HepG2 (cell line): ENCODE data around the gene ACOT6. TPM values are rescaled to one million over a fixed set of nuclear protein-coding genes. Genes with fewer than 3 reads are reported as not detected.
A peak's percentile ranks its signal among the peaks of the same experiment; 100 is the strongest.

Experiments
- ARNTL ChIP-seq: sonication (generic); formaldehyde crosslinking; IDR thresholded peaks from 2 replicates; pipeline ENCODE4 v1.4.0; 2020; ENCODE audit warnings: mild to moderate bottlenecking, missing genetic modification reagents
- BCL6 ChIP-seq: IDR thresholded peaks from 2 replicates; pipeline ENCODE4 v1.6.1; 2016; ENCODE audit warnings: missing genetic modification reagents, missing compliant biosample characterization
- CTCF ChIP-seq: sonication (generic); formaldehyde crosslinking; IDR thresholded peaks from 2 replicates; pipeline ENCODE4 v1.5.0; 2020; ENCODE audit warnings: mild to moderate bottlenecking, missing genetic modification reagents, moderate library complexity
- GATA4 ChIP-seq: sonication (generic); IDR thresholded peaks from 2 replicates; pipeline ENCODE4 v1.6.1; 2016; ENCODE audit warnings: antibody characterized with exemption, low read depth, borderline replicate concordance
- KDM6A ChIP-seq: IDR thresholded peaks from 2 replicates; pipeline ENCODE4 v1.6.1; 2016; ENCODE audit warnings: low read depth
- POLR2G ChIP-seq: fragments of 200-400 bp; formaldehyde crosslinking; IDR thresholded peaks from 2 replicates; pipeline ENCODE4 v1.6.1; 2018; ENCODE audit warnings: mild to moderate bottlenecking, low read depth, low read length, moderate library complexity
- PRMT3 ChIP-seq: sonication (generic); formaldehyde crosslinking; IDR thresholded peaks from 2 replicates; pipeline ENCODE4 v1.8.1; 2022; ENCODE audit warnings: low read depth, mild to moderate bottlenecking, moderate library complexity, missing genetic modification reagents, borderline replicate concordance
- RAD21 ChIP-seq: fragments of 450-650 bp; formaldehyde crosslinking; IDR thresholded peaks from 2 replicates; pipeline ENCODE4 v1.5.0; 2020; ENCODE audit warnings: mild to moderate bottlenecking
- SKI ChIP-seq: fragments of 450-650 bp; IDR thresholded peaks from one replicate; pipeline ENCODE4 v1.6.1; 2018; ENCODE audit warnings: mild to moderate bottlenecking; ENCODE audit not compliant: partially characterized antibody
- ZNF225 ChIP-seq: sonication (generic); formaldehyde crosslinking; IDR thresholded peaks from 2 replicates; pipeline ENCODE4 v1.4.0; 2020; ENCODE audit warnings: mild to moderate bottlenecking, missing genetic modification reagents
- ZSCAN21 ChIP-seq: sonication (generic); formaldehyde crosslinking; IDR thresholded peaks from 2 replicates; pipeline ENCODE4 v1.8.0; 2022; ENCODE audit warnings: mild to moderate bottlenecking, missing genetic modification reagents, moderate library complexity, borderline replicate concordance
- polyA plus RNA-seq, 8 experiments: library from polyadenylated mRNA; depleted of rRNA in 3 of 8; stranded (reverse) in 7 of 8; unstranded in 1 of 8; fragments of >200 nt; fragmentation: Illumina TruSeq in 4 of 8; extraction: Trizol in 4 of 8; gene quantifications; 2 replicates each; pipeline versions ENCODE4 v1.2.1 to v1.2.3, GENCODE V29; 2011 to 2016; ENCODE audit warnings: low read depth in 4 of 8, missing spikeins in 1 of 8, mixed read lengths in 1 of 8; ENCODE audit not compliant: insufficient read depth in 1 of 8
- total RNA-seq, 5 experiments: library from RNA; depleted of rRNA; stranded (reverse); fragments of >200 nt; fragmentation: Illumina TruSeq; extraction: Trizol; gene quantifications; 2 replicates each; pipeline ENCODE4 v1.2.3, GENCODE V29; 2016; ENCODE audit warnings: low read depth in 1 of 5
- TF ChIP-seq, protein P1 (sequence below): IDR thresholded peaks from 2 replicates; pipeline ENCODE4 v1.6.1; 2016; ENCODE audit warnings: mild to moderate bottlenecking, missing biosample characterization, missing genetic modification reagents
- TF ChIP-seq, protein P2 (sequence below), 2 experiments: sonication (generic) in 1 of 2; formaldehyde crosslinking in 1 of 2; IDR thresholded peaks; 2 replicates each; pipeline versions ENCODE4 v1.4.0 to v1.6.1; 2018 to 2020; ENCODE audit warnings: missing genetic modification reagents in 2 of 2, borderline replicate concordance in 1 of 2, low read depth in 1 of 2, mild to moderate bottlenecking in 1 of 2, missing biosample characterization in 1 of 2
- TF ChIP-seq, protein P3 (sequence below): sonication (generic); formaldehyde crosslinking; IDR thresholded peaks from 2 replicates; pipeline ENCODE4 v1.5.1; 2020; ENCODE audit warnings: mild to moderate bottlenecking, missing genetic modification reagents, moderate library complexity
- TF ChIP-seq, protein P4 (sequence below): sonication (generic); formaldehyde crosslinking; IDR thresholded peaks from 2 replicates; pipeline ENCODE4 v1.8.1; 2023; ENCODE audit warnings: mild to moderate bottlenecking, inconsistent platforms, moderate library complexity, missing genetic modification reagents, borderline replicate concordance
- TF ChIP-seq, protein P5 (sequence below): sonication (generic); formaldehyde crosslinking; IDR thresholded peaks from 2 replicates; pipeline ENCODE4 v1.8.1; 2023; ENCODE audit warnings: missing genetic modification reagents, inconsistent platforms, borderline replicate concordance
- TF ChIP-seq, protein P6 (sequence below): IDR thresholded peaks from 2 replicates; pipeline ENCODE4 v1.6.1; 2016; ENCODE audit warnings: low read depth, borderline replicate concordance
- TF ChIP-seq, protein P7 (sequence below): IDR thresholded peaks from 2 replicates; pipeline ENCODE4 v1.6.1; 2016

The ACOT6 gene
- total and polyA plus RNA-seq, 2 of the 13 experiments (the other 11 are each of a cell fraction or from before 2014, with no cell fraction given), result 0.15 to 0.27 TPM

DNA sequence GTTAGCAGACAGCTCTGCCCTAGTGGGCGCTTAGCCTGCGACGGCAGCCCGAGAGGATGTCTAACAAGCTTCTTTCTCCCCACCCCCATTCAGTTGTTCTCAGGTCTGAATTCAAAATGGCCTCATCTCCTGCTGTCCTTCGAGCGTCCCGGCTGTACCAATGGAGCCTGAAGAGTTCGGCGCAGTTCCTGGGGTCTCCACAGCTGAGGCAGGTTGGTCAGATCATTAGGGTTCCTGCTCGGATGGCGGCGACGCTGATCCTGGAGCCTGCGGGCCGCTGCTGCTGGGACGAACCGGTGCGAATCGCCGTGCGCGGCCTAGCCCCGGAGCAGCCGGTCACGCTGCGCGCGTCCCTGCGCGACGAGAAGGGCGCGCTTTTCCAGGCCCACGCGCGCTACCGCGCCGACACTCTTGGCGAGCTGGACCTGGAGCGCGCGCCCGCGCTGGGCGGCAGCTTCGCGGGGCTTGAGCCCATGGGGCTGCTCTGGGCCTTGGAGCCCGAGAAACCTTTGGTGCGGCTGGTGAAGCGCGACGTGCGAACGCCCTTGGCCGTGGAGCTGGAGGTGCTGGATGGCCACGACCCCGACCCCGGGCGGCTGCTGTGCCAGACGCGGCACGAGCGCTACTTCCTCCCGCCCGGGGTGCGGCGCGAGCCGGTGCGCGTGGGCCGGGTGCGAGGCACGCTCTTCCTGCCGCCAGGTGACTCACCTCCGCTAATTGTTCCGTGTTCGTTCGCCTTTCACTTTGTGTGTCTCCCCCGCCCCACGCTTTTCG, 42.9 kb upstream of the ACOT6 start, which contains the start of gene ACOT2 (continued):
- TF ChIP-seq POLR2G (peak; percentile 89), ZSCAN21 (CRISPR knock-in tag) (peak; percentile 83; the same call in 1 of the 2 replicates), ZNF225 (CRISPR knock-in tag) (0 out of 2 replicates have a peak, but pooled peaks have one; percentile 27), GATA4 (0 out of 2 replicates have a peak, but pooled peaks have one; percentile 36), RAD21 (peak; percentile 39; the same call in 1 of the 2 replicates), SKI (peak; percentile 93), KDM6A (CRISPR knock-in tag) (0 out of 2 replicates have a peak, but pooled peaks have one; percentile 20), ARNTL (CRISPR knock-in tag) (peak; percentile 48; the same call in 1 of the 2 replicates), BCL6 (CRISPR knock-in tag) (peak; percentile 61; the same call in 1 of the 2 replicates), PRMT3 (CRISPR knock-in tag) (0 out of 2 replicates have a peak, but pooled peaks have one; percentile 80), CTCF (peak; percentile 37)
- TF ChIP-seq, protein P1, sequence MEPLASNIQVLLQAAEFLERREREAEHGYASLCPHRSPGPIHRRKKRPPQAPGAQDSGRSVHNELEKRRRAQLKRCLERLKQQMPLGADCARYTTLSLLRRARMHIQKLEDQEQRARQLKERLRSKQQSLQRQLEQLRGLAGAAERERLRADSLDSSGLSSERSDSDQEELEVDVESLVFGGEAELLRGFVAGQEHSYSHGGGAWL (CRISPR knock-in tag), result peak; percentile 82
- TF ChIP-seq, protein P2, sequence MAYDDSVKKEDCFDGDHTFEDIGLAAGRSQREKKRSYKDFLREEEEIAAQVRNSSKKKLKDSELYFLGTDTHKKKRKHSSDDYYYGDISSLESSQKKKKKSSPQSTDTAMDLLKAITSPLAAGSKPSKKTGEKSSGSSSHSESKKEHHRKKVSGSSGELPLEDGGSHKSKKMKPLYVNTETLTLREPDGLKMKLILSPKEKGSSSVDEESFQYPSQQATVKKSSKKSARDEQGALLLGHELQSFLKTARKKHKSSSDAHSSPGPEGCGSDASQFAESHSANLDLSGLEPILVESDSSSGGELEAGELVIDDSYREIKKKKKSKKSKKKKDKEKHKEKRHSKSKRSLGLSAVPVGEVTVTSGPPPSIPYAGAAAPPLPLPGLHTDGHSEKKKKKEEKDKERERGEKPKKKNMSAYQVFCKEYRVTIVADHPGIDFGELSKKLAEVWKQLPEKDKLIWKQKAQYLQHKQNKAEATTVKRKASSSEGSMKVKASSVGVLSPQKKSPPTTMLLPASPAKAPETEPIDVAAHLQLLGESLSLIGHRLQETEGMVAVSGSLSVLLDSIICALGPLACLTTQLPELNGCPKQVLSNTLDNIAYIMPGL (CRISPR knock-in tag; IDR thresholded peaks at IDR 0.05; ENCODE audit: borderline replicate concordance in 1 of 2, low read depth in 1 of 2), result peak; percentile 79 to 92
- TF ChIP-seq, protein P3, sequence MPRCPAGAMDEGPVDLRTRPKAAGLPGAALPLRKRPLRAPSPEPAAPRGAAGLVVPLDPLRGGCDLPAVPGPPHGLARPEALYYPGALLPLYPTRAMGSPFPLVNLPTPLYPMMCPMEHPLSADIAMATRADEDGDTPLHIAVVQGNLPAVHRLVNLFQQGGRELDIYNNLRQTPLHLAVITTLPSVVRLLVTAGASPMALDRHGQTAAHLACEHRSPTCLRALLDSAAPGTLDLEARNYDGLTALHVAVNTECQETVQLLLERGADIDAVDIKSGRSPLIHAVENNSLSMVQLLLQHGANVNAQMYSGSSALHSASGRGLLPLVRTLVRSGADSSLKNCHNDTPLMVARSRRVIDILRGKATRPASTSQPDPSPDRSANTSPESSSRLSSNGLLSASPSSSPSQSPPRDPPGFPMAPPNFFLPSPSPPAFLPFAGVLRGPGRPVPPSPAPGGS (CRISPR knock-in tag), result peak; percentile 89; the same call in 1 of the 2 replicates
- TF ChIP-seq, protein P4, sequence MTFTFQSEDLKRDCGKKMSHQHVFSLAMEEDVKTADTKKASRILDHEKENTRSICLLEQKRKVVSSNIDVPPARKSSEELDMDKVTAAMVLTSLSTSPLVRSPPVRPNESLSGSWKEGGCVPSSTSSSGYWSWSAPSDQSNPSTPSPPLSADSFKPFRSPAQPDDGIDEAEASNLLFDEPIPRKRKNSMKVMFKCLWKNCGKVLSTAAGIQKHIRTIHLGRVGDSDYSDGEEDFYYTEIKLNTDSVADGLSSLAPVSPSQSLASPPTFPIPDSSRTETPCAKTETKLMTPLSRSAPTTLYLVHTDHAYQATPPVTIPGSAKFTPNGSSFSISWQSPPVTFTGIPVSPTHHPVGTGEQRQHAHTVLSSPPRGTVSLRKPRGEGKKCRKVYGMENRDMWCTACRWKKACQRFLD (CRISPR knock-in tag), result peak; percentile 83
- TF ChIP-seq, protein P5, sequence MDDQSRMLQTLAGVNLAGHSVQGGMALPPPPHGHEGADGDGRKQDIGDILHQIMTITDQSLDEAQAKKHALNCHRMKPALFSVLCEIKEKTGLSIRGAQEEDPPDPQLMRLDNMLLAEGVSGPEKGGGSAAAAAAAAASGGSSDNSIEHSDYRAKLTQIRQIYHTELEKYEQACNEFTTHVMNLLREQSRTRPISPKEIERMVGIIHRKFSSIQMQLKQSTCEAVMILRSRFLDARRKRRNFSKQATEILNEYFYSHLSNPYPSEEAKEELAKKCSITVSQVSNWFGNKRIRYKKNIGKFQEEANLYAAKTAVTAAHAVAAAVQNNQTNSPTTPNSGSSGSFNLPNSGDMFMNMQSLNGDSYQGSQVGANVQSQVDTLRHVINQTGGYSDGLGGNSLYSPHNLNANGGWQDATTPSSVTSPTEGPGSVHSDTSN (CRISPR knock-in tag), result 0 out of 2 replicates have a peak, but pooled peaks have one; percentile 18
- TF ChIP-seq, protein P6, sequence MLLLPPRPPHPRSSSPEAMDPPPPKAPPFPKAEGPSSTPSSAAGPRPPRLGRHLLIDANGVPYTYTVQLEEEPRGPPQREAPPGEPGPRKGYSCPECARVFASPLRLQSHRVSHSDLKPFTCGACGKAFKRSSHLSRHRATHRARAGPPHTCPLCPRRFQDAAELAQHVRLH, result peak; percentile 42; the same call in 1 of the 2 replicates
- TF ChIP-seq, protein P7, sequence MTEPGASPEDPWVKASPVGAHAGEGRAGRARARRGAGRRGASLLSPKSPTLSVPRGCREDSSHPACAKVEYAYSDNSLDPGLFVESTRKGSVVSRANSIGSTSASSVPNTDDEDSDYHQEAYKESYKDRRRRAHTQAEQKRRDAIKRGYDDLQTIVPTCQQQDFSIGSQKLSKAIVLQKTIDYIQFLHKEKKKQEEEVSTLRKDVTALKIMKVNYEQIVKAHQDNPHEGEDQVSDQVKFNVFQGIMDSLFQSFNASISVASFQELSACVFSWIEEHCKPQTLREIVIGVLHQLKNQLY, result 0 out of 2 replicates have a peak, but pooled peaks have one; percentile 40
